T-helper 1 cell treated with Interleukin-12 subunit alpha and Interleukin-12 subunit beta and Interleukin-4 antibody, amounts not matched to agents 30 μg/mL and 1 μg/mL, for 36 hours (primary cell): ENCODE results near the gene LNP1.
"Not testable (repeated sequence)": the region's sequence is repeated elsewhere in the genome, so short reads cannot be mapped to it uniquely, and the experiment has no call there.

ENCODE experiments used
- H3K27ac Mint-ChIP-seq: one replicate; pipeline ENCODE4 v1.8.0; 2021; ENCODE audit warnings: mild to moderate bottlenecking, mixed read lengths
- H3K27me3 Mint-ChIP-seq: one replicate; pipeline ENCODE4 v1.8.0; 2021; ENCODE audit warnings: low read depth, mixed read lengths
- H3K36me3 Mint-ChIP-seq: one replicate; pipeline ENCODE4 v1.8.0; 2021; ENCODE audit warnings: low read depth, mixed read lengths
- H3K4me1 Mint-ChIP-seq: one replicate; pipeline ENCODE4 v1.8.0; 2021; ENCODE audit warnings: low read depth, mixed read lengths
- H3K4me3 Mint-ChIP-seq: one replicate; pipeline ENCODE4 v1.8.0; 2021; ENCODE audit warnings: mild to moderate bottlenecking, moderate library complexity, mixed read lengths
- H3K9me3 Mint-ChIP-seq: one replicate; pipeline ENCODE4 v1.8.0; 2021; ENCODE audit warnings: mixed read lengths

The LNP1 gene

GRCh38 chr3:100400780-100401673 is at the start of gene LNP1, which contains the start of gene TOMM70:
LNP1 (plus strand) TSS chr3:100401539; CDS start chr3:100429730, 28,191 bp downstream.
TOMM70 (minus strand) TSS chr3:100401089; CDS start chr3:100400949, 140 bp downstream.
- H3K27me3 Mint-ChIP-seq, result no peaks in the 10 kb centered on the region
- H3K27ac Mint-ChIP-seq, result peak within 1 kb of the TSS; percentile 96
- H3K9me3 Mint-ChIP-seq, result peaks cover 5% of the 10 kb centered on the region
- peaks cover 49% of the 10 kb centered on the region for H3K4me1 Mint-ChIP-seq
- H3K36me3 Mint-ChIP-seq, result peaks cover 4% of the 10 kb centered on the region
- peak within 1 kb of the TSS; percentile 98 for H3K4me3 Mint-ChIP-seq

GRCh38 chr3:100351770-100352169 is 49.6 kb upstream of the LNP1 start:
- not testable (repeated sequence) for H3K4me1 Mint-ChIP-seq, H3K4me3 Mint-ChIP-seq, H3K27me3 Mint-ChIP-seq, H3K27ac Mint-ChIP-seq, H3K9me3 Mint-ChIP-seq
- peaks cover 44% of the 10 kb centered on the region for H3K36me3 Mint-ChIP-seq

GRCh38 chr3:100352296-100353231 is 48.8 kb upstream of the LNP1 start:
- H3K27ac Mint-ChIP-seq, result no peak overlapping the region
- H3K36me3 Mint-ChIP-seq, result peaks cover 45% of the 10 kb centered on the region
- H3K4me1 Mint-ChIP-seq, result no peaks in the 10 kb centered on the region
- H3K9me3 Mint-ChIP-seq, result no peaks in the 10 kb centered on the region
- no peak overlapping the region for H3K4me3 Mint-ChIP-seq
- no peaks in the 10 kb centered on the region for H3K27me3 Mint-ChIP-seq

GRCh38 chr3:100354850-100355249 is 46.5 kb upstream of the LNP1 start:
- H3K4me3 Mint-ChIP-seq, result no peak overlapping the region
- peaks cover 40% of the 10 kb centered on the region for H3K36me3 Mint-ChIP-seq
- no peak overlapping the region for H3K27ac Mint-ChIP-seq
- no peaks in the 10 kb centered on the region for H3K27me3 Mint-ChIP-seq
- H3K4me1 Mint-ChIP-seq, result no peaks in the 10 kb centered on the region
- H3K9me3 Mint-ChIP-seq, result no peaks in the 10 kb centered on the region

GRCh38 chr3:100358413-100358812 is 42.9 kb upstream of the LNP1 start:
- Mint-ChIP-seq H3K27me3 (no peaks in the 10 kb centered on the region), H3K36me3 (peaks cover 43% of the 10 kb centered on the region), H3K9me3 (peaks cover 4% of the 10 kb centered on the region), H3K27ac (no peak overlapping the region), H3K4me3 (no peak overlapping the region), H3K4me1 (no peaks in the 10 kb centered on the region)

GRCh38 chr3:100359035-100359434 is 42.3 kb upstream of the LNP1 start:
- no peaks in the 10 kb centered on the region for H3K4me1 Mint-ChIP-seq

GRCh38 chr3:100360757-100361496 is 40.4 kb upstream of the LNP1 start:
- H3K36me3 Mint-ChIP-seq, result peaks cover 53% of the 10 kb centered on the region
- no peak overlapping the region for H3K27ac Mint-ChIP-seq
- H3K4me3 Mint-ChIP-seq, result no peak overlapping the region
- no peaks in the 10 kb centered on the region for H3K27me3 Mint-ChIP-seq
- H3K4me1 Mint-ChIP-seq, result no peaks in the 10 kb centered on the region
- H3K9me3 Mint-ChIP-seq, result peaks cover 4% of the 10 kb centered on the region

More at GRCh38 chr3:100359035-100359434, 42.3 kb upstream of the LNP1 start:
- peaks cover 4% of the 10 kb centered on the region for H3K9me3 Mint-ChIP-seq
- peak overlapping the region; percentile 41 for H3K27ac Mint-ChIP-seq
- H3K27me3 Mint-ChIP-seq, result no peaks in the 10 kb centered on the region
- H3K4me3 Mint-ChIP-seq, result no peak overlapping the region
- peaks cover 46% of the 10 kb centered on the region for H3K36me3 Mint-ChIP-seq

GRCh38 chr3:100361897-100362296 is 39.4 kb upstream of the LNP1 start:
- Mint-ChIP-seq H3K9me3 (peaks cover 4% of the 10 kb centered on the region), H3K36me3 (peaks cover 52% of the 10 kb centered on the region), H3K4me1 (no peaks in the 10 kb centered on the region), H3K4me3 (no peak overlapping the region), H3K27ac (peak overlapping the region; percentile 8), H3K27me3 (no peaks in the 10 kb centered on the region)

- Mint-ChIP-seq H3K27me3 (no peaks in the 10 kb centered on the region), H3K4me3 (no peak overlapping the region), H3K36me3 (peaks cover 48% of the 10 kb centered on the region), H3K4me1 (no peaks in the 10 kb centered on the region), H3K27ac (no peak overlapping the region), H3K9me3 (peaks cover 4% of the 10 kb centered on the region)
Observed at GRCh38 chr3:100364421-100364820, 36.9 kb upstream of the LNP1 start.

GRCh38 chr3:100366424-100366823 is 34.9 kb upstream of the LNP1 start:
- Mint-ChIP-seq H3K9me3 (peaks cover 4% of the 10 kb centered on the region), H3K27me3 (no peaks in the 10 kb centered on the region), H3K4me3 (no peak overlapping the region), H3K4me1 (no peaks in the 10 kb centered on the region), H3K36me3 (peaks cover 34% of the 10 kb centered on the region), H3K27ac (no peak overlapping the region)

GRCh38 chr3:100368441-100368840 is 32.9 kb upstream of the LNP1 start:
- no peaks in the 10 kb centered on the region for H3K9me3 Mint-ChIP-seq
- H3K27me3 Mint-ChIP-seq, result no peaks in the 10 kb centered on the region
- no peaks in the 10 kb centered on the region for H3K4me1 Mint-ChIP-seq
- H3K36me3 Mint-ChIP-seq, result peaks cover 22% of the 10 kb centered on the region
- H3K4me3 Mint-ChIP-seq, result no peak overlapping the region
- H3K27ac Mint-ChIP-seq, result no peak overlapping the region

- Mint-ChIP-seq H3K4me3 (no peak overlapping the region), H3K27ac (no peak overlapping the region), H3K9me3 (no peaks in the 10 kb centered on the region), H3K27me3 (no peaks in the 10 kb centered on the region), H3K36me3 (peaks cover 16% of the 10 kb centered on the region), H3K4me1 (no peaks in the 10 kb centered on the region)
Observed at GRCh38 chr3:100370756-100371155, 30.6 kb upstream of the LNP1 start.

GRCh38 chr3:100374521-100374920 is 26.8 kb upstream of the LNP1 start:
- H3K4me1 Mint-ChIP-seq, result peaks cover 1% of the 10 kb centered on the region
- no peak overlapping the region for H3K27ac Mint-ChIP-seq
- H3K9me3 Mint-ChIP-seq, result no peaks in the 10 kb centered on the region
- no peaks in the 10 kb centered on the region for H3K27me3 Mint-ChIP-seq
- no peak overlapping the region for H3K4me3 Mint-ChIP-seq
- peaks cover 20% of the 10 kb centered on the region for H3K36me3 Mint-ChIP-seq

- Mint-ChIP-seq H3K27ac (no peak overlapping the region), H3K4me3 (no peak overlapping the region), H3K36me3 (peaks cover 27% of the 10 kb centered on the region), H3K4me1 (peaks cover 1% of the 10 kb centered on the region), H3K27me3 (no peaks in the 10 kb centered on the region), H3K9me3 (no peaks in the 10 kb centered on the region)
Observed at GRCh38 chr3:100376301-100376700, 25.0 kb upstream of the LNP1 start.
